HepG2 (cell line): Measurements from ENCODE around the gene KAT14. TPM values are rescaled to one million over a fixed set of nuclear protein-coding genes. Genes with fewer than 3 reads are reported as not detected.

Source experiments
- CC2D1A ChIP-seq: sonication (generic); formaldehyde crosslinking; IDR thresholded peaks from 2 replicates; pipeline ENCODE4 v1.8.1; 2023; ENCODE audit warnings: mild to moderate bottlenecking, missing genetic modification reagents
- CHCHD3 ChIP-seq: sonication (generic); formaldehyde crosslinking; IDR thresholded peaks from 2 replicates; pipeline ENCODE4 v1.8.0; 2022; ENCODE audit warnings: mild to moderate bottlenecking, missing genetic modification reagents, moderate library complexity
- ELF3 ChIP-seq: IDR thresholded peaks from 2 replicates; pipeline ENCODE4 v1.6.1; 2016; ENCODE audit warnings: missing genetic modification reagents, missing compliant biosample characterization
- HDAC2 ChIP-seq: sonication (generic); formaldehyde crosslinking; IDR thresholded peaks from 2 replicates; pipeline ENCODE4 v1.4.0; 2020; ENCODE audit warnings: missing genetic modification reagents
- HNRNPUL1 ChIP-seq: fragments of 200-400 bp; formaldehyde crosslinking; IDR thresholded peaks from 2 replicates; pipeline ENCODE4 v1.6.1; 2017; ENCODE audit warnings: low read depth, mild to moderate bottlenecking, low read length, moderate library complexity
- HOXA3 ChIP-seq: sonication (generic); formaldehyde crosslinking; IDR thresholded peaks from 2 replicates; pipeline ENCODE4 v1.5.0; 2020; ENCODE audit warnings: missing genetic modification reagents
- IRF2 ChIP-seq: IDR thresholded peaks from 2 replicates; pipeline ENCODE4 v1.6.1; 2018; ENCODE audit warnings: missing genetic modification reagents, missing compliant biosample characterization
- LCORL ChIP-seq, 2 experiments: fragments of 450-650 bp in 1 of 2; sonication (generic) in 1 of 2; formaldehyde crosslinking in 1 of 2; IDR thresholded peaks; 2 replicates each; pipeline versions ENCODE4 v1.5.0 to v1.6.1; 2017 to 2020; ENCODE audit warnings: antibody characterized with exemption in 1 of 2, missing genetic modification reagents in 1 of 2
- MEIS2 ChIP-seq: sonication (generic); formaldehyde crosslinking; IDR thresholded peaks from 2 replicates; pipeline ENCODE4 v1.9.0; 2021; ENCODE audit warnings: mild to moderate bottlenecking, missing genetic modification reagents
- MTF1 ChIP-seq: sonication (generic); formaldehyde crosslinking; IDR thresholded peaks from 2 replicates; pipeline ENCODE4 v1.5.0; 2020; ENCODE audit warnings: missing genetic modification reagents
- POLR2A ChIP-seq, 2 experiments: IDR thresholded peaks; 2 replicates each; pipeline ENCODE4 v1.6.1; 2011; ENCODE audit warnings: low read depth in 2 of 2, low read length in 2 of 2, mild to moderate bottlenecking in 1 of 2, moderate library complexity in 1 of 2; ENCODE audit not compliant: insufficient read depth in 1 of 2
- RXRA ChIP-seq: sonication (generic); formaldehyde crosslinking; IDR thresholded peaks from 2 replicates; pipeline ENCODE4 v1.5.1; 2020; ENCODE audit warnings: missing genetic modification reagents
- SAP130 ChIP-seq: IDR thresholded peaks from 2 replicates; pipeline ENCODE4 v1.6.1; 2016; ENCODE audit warnings: low read depth
- SRSF1 ChIP-seq: fragments of 200-400 bp; formaldehyde crosslinking; optimal IDR thresholded peaks from 2 replicates; pipeline ENCODE3; 2017; ENCODE audit warnings: mild to moderate bottlenecking, low read depth, low read length, moderate library complexity
- SRSF4 ChIP-seq: fragments of 200-400 bp; formaldehyde crosslinking; IDR thresholded peaks from one replicate; pipeline ENCODE4 v1.6.1; 2018; ENCODE audit warnings: mild to moderate bottlenecking, low read depth, low read length, moderate library complexity; ENCODE audit not compliant: poor library complexity, severe bottlenecking
- TARDBP ChIP-seq: sonication (generic); formaldehyde crosslinking; IDR thresholded peaks from 2 replicates; pipeline ENCODE4 v1.8.0; 2022; ENCODE audit warnings: mild to moderate bottlenecking, missing genetic modification reagents
- ZNF282 ChIP-seq: fragments of 450-650 bp; IDR thresholded peaks from 2 replicates; pipeline ENCODE4 v1.6.1; 2018; ENCODE audit not compliant: partially characterized antibody
- ZNF329 ChIP-seq: sonication (generic); formaldehyde crosslinking; IDR thresholded peaks from 2 replicates; pipeline ENCODE4 v1.9.0; 2021; ENCODE audit warnings: low read depth, mild to moderate bottlenecking, missing genetic modification reagents
- ZNF83 ChIP-seq: sonication (generic); formaldehyde crosslinking; IDR thresholded peaks from 2 replicates; pipeline ENCODE4 v1.4.0; 2020; ENCODE audit warnings: missing genetic modification reagents, mild to moderate bottlenecking, borderline replicate concordance
- polyA plus RNA-seq, 8 experiments: library from polyadenylated mRNA; depleted of rRNA in 3 of 8; stranded (reverse) in 7 of 8; unstranded in 1 of 8; fragments of >200 nt; fragmentation: Illumina TruSeq in 4 of 8; extraction: Trizol in 4 of 8; gene quantifications; 2 replicates each; pipeline versions ENCODE4 v1.2.1 to v1.2.3, GENCODE V29; 2011 to 2016; ENCODE audit warnings: low read depth in 4 of 8, missing spikeins in 1 of 8, mixed read lengths in 1 of 8; ENCODE audit not compliant: insufficient read depth in 1 of 8
- total RNA-seq, 5 experiments: library from RNA; depleted of rRNA; stranded (reverse); fragments of >200 nt; fragmentation: Illumina TruSeq; extraction: Trizol; gene quantifications; 2 replicates each; pipeline ENCODE4 v1.2.3, GENCODE V29; 2016; ENCODE audit warnings: low read depth in 1 of 5
- TF ChIP-seq, protein P1 (sequence below): sonication (generic); formaldehyde crosslinking; IDR thresholded peaks from 2 replicates; pipeline ENCODE4 v1.4.0; 2020; ENCODE audit warnings: missing genetic modification reagents
- TF ChIP-seq, protein P2 (sequence below): sonication (generic); formaldehyde crosslinking; IDR thresholded peaks from 2 replicates; pipeline ENCODE4 v1.5.0; 2020; ENCODE audit warnings: missing genetic modification reagents
- TF ChIP-seq, protein P3 (sequence below): sonication (generic); formaldehyde crosslinking; IDR thresholded peaks from 2 replicates; pipeline ENCODE4 v1.8.1; 2023; ENCODE audit warnings: missing genetic modification reagents, inconsistent platforms, borderline replicate concordance
- TF ChIP-seq, protein P4 (sequence below): sonication (generic); formaldehyde crosslinking; IDR thresholded peaks from 2 replicates; pipeline ENCODE4 v1.5.0; 2020; ENCODE audit warnings: mild to moderate bottlenecking, low read depth, missing genetic modification reagents, borderline replicate concordance
- TF ChIP-seq, protein P5 (sequence below): sonication (generic); formaldehyde crosslinking; IDR thresholded peaks from 2 replicates; pipeline ENCODE4 v1.5.1; 2020; ENCODE audit warnings: missing genetic modification reagents, mild to moderate bottlenecking, borderline replicate concordance
- TF ChIP-seq, protein P6 (sequence below): sonication (generic); formaldehyde crosslinking; IDR thresholded peaks from 2 replicates; pipeline ENCODE4 v1.5.0; 2020; ENCODE audit warnings: mild to moderate bottlenecking, missing genetic modification reagents, borderline replicate concordance

Gene KAT14
- total and polyA plus RNA-seq, 2 of the 13 experiments (the other 11 are each of a cell fraction or from before 2014, with no cell fraction given), result 5.1 to 15.1 TPM

DNA sequence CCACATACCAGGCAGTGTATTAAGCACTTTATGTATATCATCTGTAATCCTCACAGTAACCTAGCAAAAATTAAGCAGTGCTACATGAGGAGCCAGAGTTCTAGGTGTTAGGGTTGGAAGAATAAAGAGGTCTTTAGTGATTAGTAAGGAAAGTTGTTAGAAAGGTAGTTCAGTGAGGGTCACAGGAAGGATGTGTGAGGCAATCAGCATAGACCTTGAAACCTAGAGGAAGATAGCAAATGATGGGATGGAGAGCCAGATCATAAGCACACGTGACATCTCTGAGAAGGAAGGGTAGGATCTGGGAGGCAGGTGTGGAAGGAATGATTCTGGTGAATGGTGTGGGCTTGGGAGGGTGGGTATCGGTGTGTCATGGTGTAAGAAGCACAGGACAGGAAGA lies 2.2 kb downstream of the KAT14 start (continued):
- TF ChIP-seq, protein P1, sequence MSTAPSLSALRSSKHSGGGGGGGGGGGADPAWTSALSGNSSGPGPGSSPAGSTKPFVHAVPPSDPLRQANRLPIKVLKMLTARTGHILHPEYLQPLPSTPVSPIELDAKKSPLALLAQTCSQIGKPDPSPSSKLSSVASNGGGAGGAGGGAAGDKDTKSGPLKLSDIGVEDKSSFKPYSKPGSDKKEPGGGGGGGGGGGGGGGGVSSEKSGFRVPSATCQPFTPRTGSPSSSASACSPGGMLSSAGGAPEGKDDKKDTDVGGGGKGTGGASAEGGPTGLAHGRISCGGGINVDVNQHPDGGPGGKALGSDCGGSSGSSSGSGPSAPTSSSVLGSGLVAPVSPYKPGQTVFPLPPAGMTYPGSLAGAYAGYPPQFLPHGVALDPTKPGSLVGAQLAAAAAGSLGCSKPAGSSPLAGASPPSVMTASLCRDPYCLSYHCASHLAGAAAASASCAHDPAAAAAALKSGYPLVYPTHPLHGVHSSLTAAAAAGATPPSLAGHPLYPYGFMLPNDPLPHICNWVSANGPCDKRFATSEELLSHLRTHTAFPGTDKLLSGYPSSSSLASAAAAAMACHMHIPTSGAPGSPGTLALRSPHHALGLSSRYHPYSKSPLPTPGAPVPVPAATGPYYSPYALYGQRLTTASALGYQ (CRISPR knock-in tag), result no peak
- TF ChIP-seq ZNF83 (CRISPR knock-in tag) (no peak), SRSF1 (no peak), POLR2A (IDR thresholded peaks at IDR 0.05; ENCODE audit: insufficient read depth in 1 of 2, low read depth in 2 of 2, low read length in 2 of 2) (no peak), ELF3 (CRISPR knock-in tag) (0 out of 2 replicates have a peak, but pooled peaks have one; percentile 14), MEIS2 (CRISPR knock-in tag) (no peak), ZNF329 (no peak), MTF1 (CRISPR knock-in tag) (no peak), RXRA (CRISPR knock-in tag) (no peak), LCORL (IDR thresholded peaks at IDR 0.05) (no peak), LCORL (CRISPR knock-in tag; IDR thresholded peaks at IDR 0.05) (no peak), CC2D1A (no peak), CHCHD3 (no peak), SRSF4 (no peak), SAP130 (CRISPR knock-in tag) (peak; percentile 48), HDAC2 (CRISPR knock-in tag) (peak; percentile 48; the same call in 1 of the 2 replicates), TARDBP (CRISPR knock-in tag) (0 out of 2 replicates have a peak, but pooled peaks have one; percentile 48), HOXA3 (CRISPR knock-in tag) (no peak), HNRNPUL1 (no peak), ZNF282 (no peak), IRF2 (0 out of 2 replicates have a peak, but pooled peaks have one; percentile 17)
- TF ChIP-seq, protein P2, sequence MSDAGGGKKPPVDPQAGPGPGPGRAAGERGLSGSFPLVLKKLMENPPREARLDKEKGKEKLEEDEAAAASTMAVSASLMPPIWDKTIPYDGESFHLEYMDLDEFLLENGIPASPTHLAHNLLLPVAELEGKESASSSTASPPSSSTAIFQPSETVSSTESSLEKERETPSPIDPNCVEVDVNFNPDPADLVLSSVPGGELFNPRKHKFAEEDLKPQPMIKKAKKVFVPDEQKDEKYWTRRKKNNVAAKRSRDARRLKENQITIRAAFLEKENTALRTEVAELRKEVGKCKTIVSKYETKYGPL, result no peak
- TF ChIP-seq, protein P3, sequence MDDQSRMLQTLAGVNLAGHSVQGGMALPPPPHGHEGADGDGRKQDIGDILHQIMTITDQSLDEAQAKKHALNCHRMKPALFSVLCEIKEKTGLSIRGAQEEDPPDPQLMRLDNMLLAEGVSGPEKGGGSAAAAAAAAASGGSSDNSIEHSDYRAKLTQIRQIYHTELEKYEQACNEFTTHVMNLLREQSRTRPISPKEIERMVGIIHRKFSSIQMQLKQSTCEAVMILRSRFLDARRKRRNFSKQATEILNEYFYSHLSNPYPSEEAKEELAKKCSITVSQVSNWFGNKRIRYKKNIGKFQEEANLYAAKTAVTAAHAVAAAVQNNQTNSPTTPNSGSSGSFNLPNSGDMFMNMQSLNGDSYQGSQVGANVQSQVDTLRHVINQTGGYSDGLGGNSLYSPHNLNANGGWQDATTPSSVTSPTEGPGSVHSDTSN (CRISPR knock-in tag), result no peak
- TF ChIP-seq, protein P4, sequence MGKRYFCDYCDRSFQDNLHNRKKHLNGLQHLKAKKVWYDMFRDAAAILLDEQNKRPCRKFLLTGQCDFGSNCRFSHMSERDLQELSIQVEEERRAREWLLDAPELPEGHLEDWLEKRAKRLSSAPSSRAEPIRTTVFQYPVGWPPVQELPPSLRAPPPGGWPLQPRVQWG (CRISPR knock-in tag), result no peak
- TF ChIP-seq, protein P5, sequence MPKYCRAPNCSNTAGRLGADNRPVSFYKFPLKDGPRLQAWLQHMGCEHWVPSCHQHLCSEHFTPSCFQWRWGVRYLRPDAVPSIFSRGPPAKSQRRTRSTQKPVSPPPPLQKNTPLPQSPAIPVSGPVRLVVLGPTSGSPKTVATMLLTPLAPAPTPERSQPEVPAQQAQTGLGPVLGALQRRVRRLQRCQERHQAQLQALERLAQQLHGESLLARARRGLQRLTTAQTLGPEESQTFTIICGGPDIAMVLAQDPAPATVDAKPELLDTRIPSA (CRISPR knock-in tag), result no peak
- TF ChIP-seq, protein P6, sequence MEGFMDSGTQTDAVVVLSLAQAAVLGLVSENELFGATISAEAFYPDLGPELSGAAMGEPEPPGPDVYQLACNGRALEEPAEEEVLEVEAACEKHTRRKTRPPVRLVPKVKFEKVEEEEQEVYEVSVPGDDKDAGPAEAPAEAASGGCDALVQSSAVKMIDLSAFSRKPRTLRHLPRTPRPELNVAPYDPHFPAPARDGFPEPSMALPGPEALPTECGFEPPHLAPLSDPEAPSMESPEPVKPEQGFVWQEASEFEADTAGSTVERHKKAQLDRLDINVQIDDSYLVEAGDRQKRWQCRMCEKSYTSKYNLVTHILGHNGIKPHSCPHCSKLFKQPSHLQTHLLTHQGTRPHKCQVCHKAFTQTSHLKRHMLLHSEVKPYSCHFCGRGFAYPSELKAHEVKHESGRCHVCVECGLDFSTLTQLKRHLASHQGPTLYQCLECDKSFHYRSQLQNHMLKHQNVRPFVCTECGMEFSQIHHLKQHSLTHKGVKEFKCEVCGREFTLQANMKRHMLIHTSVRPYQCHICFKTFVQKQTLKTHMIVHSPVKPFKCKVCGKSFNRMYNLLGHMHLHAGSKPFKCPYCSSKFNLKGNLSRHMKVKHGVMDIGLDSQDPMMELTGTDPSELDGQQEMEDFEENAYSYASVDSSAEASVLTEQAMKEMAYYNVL (CRISPR knock-in tag), result no peak
